Pancreas (tissue), 10 donors: ENCODE results near the gene MT4. TPM values are rescaled to one million over a fixed set of nuclear protein-coding genes. Genes with fewer than 3 reads are reported as not detected.

Experiments used
- ATAC-seq, 4 donors: fragments of 200-7000 bp; cut with Tn5 transposase; one replicate each; pipeline versions ENCODE4 v1.8.0 to v1.9.1; 2020; ENCODE audit warnings: mild to moderate bottlenecking in 4 of 4, moderate library complexity in 4 of 4
- DNase-seq, 6 donors: peaks; one replicate each; pipeline ENCODE4 v3.0.0-alpha.2; 2020
- FAIRE-seq: peaks from 2 replicates; lab custom pipeline; 2012; peaks lifted over from hg19 to GRCh38; lab: Jason Lieb, UNC
- H3K27ac ChIP-seq, 4 donors: fragments of 200-600 bp; sonication (generic); 1 replicate in 3 of 4; 2 replicates in 1 of 4; pipeline versions ENCODE4 v1.5.0 to v1.8.0; 2020
- H3K27me3 ChIP-seq, 4 donors: fragments of 200-600 bp; one replicate each; pipeline ENCODE4 v1.8.0; 2021
- H3K36me3 ChIP-seq, 3 donors: fragments of 200-600 bp; sonication (generic) in 1 of 3; one replicate each; pipeline versions ENCODE4 v1.5.0 to v1.8.0; 2020 to 2021
- H3K4me1 ChIP-seq, 3 donors: fragments of 200-600 bp; one replicate each; pipeline ENCODE4 v1.8.0; 2021
- H3K4me3 ChIP-seq, 4 donors: fragments of 200-600 bp; sonication (generic) in 2 of 4; one replicate each; pipeline versions ENCODE4 v1.5.0 to v1.8.0; 2020 to 2021
- H3K9me3 ChIP-seq, 4 donors: fragments of 200-600 bp; one replicate each; pipeline ENCODE4 v1.8.0; 2021
- WGBS, 2 donors: extraction: QIAGEN DNeasy Blood & Tissue Kit; methylation state at CpG; one replicate each; pipeline ENCODE4 v1.1.7; 2013; 5-methylcytosine and 5-hydroxymethylcytosine counted together
- intact Hi-C, 3 donors: fragments of 100-400 bp; cut with DNase I; formaldehyde crosslinking; loops; one replicate each; pipeline versions ENCODE4 v1.11.1 to v1.14.2; 2022
- polyA plus RNA-seq, 2 donors: library from polyadenylated mRNA; stranded (reverse); fragments of 200-250 nt; gene quantifications; one replicate each; pipeline ENCODE4 v1.2.3, GENCODE V29; 2013
- total RNA-seq, 6 donors: library from RNA; stranded (reverse); fragmentation: NEBNext Ultra II Directional in 4 of 6; extraction: Animal tissue kit (Norgen Biotek cat#: 25700) in 4 of 6; gene quantifications; one replicate each; pipeline versions ENCODE4 v1.2.1 to v1.2.4, GENCODE V29; 2021 to 2023
- TF ChIP-seq, protein P1 (sequence below), 4 donors: fragments of 200-600 bp; sonication (generic) in 3 of 4; IDR thresholded peaks; one replicate each; pipeline versions ENCODE4 v1.5.0 to v1.8.0; 2021; ENCODE audit warnings: antibody characterized with exemption in 4 of 4
- donor health status: healthy with polysubstance abuse.
- donor health status: DM: no; HTN: no; CAD: no; lungs with moderate emphysema.
- donor health status: DM: no; HTN: no; CAD: no.
- donor health status: control.
- donor health status: control.
- donor health status: Bipolar disorder and iron deficiency.
- donor health status: DM: yes; HTN: yes; CAD: no.
- donor health status: DM: no; HTN: no; CAD: no.
- donor health status: DM: no; HTN: no; CAD: no.
- donor health status: DM: yes; HTN: yes; CAD: no.

The MT4 gene
- total RNA-seq (not detected), polyA plus RNA-seq (not detected)

DNA sequence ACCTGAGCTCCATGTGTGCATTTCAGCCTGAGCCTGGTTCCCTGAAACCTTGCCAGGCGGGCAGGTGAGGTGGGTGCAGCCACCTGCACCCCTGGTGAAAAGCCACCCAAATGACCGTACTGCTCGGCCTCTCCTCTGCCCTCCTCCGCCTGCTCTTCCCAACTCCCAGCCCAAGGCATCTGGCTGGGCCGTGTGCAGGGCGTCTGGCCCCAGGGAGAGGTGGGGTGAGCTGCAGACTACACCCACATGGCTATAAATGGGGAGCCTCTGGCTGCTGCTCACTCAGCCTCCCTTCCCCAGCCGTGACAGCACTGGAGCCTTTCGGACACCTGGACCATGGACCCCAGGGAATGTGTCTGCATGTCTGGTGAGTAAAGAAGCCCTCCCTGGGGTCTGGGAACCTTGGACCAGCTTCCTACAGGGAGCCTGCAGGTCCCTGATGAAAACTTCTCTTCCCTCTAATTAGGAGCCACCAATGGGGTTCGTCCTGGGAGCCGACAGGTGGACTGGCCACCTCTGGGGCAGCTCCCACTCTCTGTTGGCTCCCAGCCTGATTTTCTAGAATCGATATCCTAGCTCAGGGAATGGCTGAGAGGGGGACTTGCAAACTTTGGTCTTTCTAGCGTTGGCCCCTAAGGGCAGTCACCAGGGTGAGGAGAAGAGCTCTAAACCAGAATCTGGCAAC is at the start of gene MT4:
Gene MT4 (plus strand): TSS at position 281 of the 685 bp plus-strand sequence. CDS start 56 bp downstream, at position 337.
- Histone ChIP-seq H3K4me1 (no peaks in the 10 kb centered on the region), H3K4me3 (no peak within 1 kb of the TSS), H3K27me3 (no peaks in the 10 kb centered on the region), H3K27ac (no peak within 1 kb of the TSS), H3K9me3 (no peaks in the 10 kb centered on the region), H3K36me3 (no peaks in the 10 kb centered on the region)
- DNase-seq, result no peak
- 66 to 72% methylated on average over 12 of the region's 12 CpGs for WGBS, 2 donors
- FAIRE-seq, result no peak
- no peak for ATAC-seq
- TF ChIP-seq, protein P1, sequence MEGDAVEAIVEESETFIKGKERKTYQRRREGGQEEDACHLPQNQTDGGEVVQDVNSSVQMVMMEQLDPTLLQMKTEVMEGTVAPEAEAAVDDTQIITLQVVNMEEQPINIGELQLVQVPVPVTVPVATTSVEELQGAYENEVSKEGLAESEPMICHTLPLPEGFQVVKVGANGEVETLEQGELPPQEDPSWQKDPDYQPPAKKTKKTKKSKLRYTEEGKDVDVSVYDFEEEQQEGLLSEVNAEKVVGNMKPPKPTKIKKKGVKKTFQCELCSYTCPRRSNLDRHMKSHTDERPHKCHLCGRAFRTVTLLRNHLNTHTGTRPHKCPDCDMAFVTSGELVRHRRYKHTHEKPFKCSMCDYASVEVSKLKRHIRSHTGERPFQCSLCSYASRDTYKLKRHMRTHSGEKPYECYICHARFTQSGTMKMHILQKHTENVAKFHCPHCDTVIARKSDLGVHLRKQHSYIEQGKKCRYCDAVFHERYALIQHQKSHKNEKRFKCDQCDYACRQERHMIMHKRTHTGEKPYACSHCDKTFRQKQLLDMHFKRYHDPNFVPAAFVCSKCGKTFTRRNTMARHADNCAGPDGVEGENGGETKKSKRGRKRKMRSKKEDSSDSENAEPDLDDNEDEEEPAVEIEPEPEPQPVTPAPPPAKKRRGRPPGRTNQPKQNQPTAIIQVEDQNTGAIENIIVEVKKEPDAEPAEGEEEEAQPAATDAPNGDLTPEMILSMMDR (IDR thresholded peaks at IDR 0.05), result no peak
- intact Hi-C loops, result no loop called here

DNA sequence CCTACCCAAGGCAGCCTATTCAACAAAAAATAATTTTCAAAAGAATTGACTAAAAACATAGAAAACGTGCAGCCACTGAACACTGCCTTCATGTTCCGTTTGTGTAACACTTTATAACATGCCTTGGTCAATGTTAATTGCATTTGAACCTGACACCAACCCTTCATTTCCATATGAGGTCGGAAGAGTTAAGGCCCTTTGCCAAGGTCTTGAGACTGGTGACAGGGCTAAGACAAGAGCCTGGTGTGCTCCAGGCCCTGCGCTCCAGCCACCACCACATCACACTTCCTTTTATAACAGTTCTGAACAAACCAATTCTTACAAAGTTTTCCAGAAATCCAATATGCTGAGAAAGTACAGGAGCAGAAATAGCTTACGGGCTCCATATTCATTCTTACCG is 49.2 kb upstream of the MT4 start:
- no peaks in the 10 kb centered on the region for H3K27me3 ChIP-seq
- ATAC-seq (no peak), DNase-seq (no peak), FAIRE-seq (no peak)
- intact Hi-C loops, result no loop called here
- TF ChIP-seq, protein P1 (IDR thresholded peaks at IDR 0.05), result no peak
- no peaks in the 10 kb centered on the region for H3K36me3 ChIP-seq
- H3K4me1 ChIP-seq, result no peaks in the 10 kb centered on the region
- WGBS, 2 donors, result 72 to 82% methylated on average over 6 of the region's 6 CpGs
- no peaks in the 10 kb centered on the region for H3K9me3 ChIP-seq
- no peak overlapping the region for H3K27ac ChIP-seq
- no peak overlapping the region for H3K4me3 ChIP-seq

DNA sequence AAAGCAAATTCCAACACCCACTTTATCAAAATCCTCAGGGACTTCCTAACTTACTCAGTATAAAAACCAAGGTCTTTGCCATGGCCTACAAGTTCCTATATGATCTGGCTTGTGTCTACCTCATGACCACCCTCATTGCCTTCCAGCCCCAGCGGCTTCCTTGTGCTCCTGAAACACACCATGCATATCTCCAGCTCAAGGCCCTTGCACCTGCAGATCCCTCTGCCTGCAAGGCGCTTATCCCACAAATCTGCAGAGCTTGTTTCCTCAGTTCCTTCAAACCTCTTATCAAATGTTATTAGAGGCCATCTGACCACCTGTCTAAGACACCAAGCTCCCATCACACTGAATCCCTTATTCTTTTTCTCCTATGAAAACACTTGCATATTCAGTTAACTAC is 47.7 kb upstream of the MT4 start:
- FAIRE-seq, result no peak
- intact Hi-C loops, result no loop called here
- H3K4me1 ChIP-seq, result no peaks in the 10 kb centered on the region

DNA sequence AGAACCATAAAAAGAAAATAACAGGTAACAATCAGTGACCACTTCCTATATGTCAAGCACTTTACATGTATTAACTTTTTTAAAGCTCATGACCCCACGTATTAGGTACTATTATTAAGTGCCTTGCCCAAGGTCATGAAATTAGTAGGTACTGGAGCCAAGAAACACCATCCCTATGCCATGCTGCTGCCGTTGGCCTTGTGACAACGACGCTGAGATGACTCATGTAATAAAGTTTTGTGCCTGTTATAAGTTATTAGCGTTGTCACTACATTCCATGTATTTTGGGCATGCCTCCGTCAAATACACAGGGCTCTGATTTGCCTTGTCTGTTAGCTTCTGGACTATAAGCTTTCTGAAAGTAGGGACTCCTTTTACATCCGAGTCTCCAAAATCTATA is 46.4 kb upstream of the MT4 start:
- FAIRE-seq (no peak), DNase-seq (no peak), ATAC-seq (no peak)
- H3K36me3 ChIP-seq, result no peaks in the 10 kb centered on the region
- TF ChIP-seq, protein P1 (IDR thresholded peaks at IDR 0.05), result no peak
- H3K27ac ChIP-seq, result no peak overlapping the region
- intact Hi-C loops, result no loop called here
- H3K4me1 ChIP-seq, result no peaks in the 10 kb centered on the region
- no peaks in the 10 kb centered on the region for H3K27me3 ChIP-seq
- no peak overlapping the region for H3K4me3 ChIP-seq
- 57 to 68% methylated on average over 7 of the region's 7 CpGs for WGBS, 2 donors
- no peaks in the 10 kb centered on the region for H3K9me3 ChIP-seq

More for the DNA sequence above, 47.7 kb upstream of the MT4 start:
- Histone ChIP-seq H3K27ac (no peak overlapping the region), H3K36me3 (no peaks in the 10 kb centered on the region), H3K4me3 (no peak overlapping the region), H3K27me3 (no peaks in the 10 kb centered on the region), H3K9me3 (no peaks in the 10 kb centered on the region)
- TF ChIP-seq, protein P1 (IDR thresholded peaks at IDR 0.05), result no peak
- DNase-seq, result no peak
- no peak for ATAC-seq
- 85 to 94% methylated on average over 2 of the region's 2 CpGs for WGBS, 2 donors
